Measurements from ENCODE around the gene SDCCAG8. TPM values are rescaled to one million over a fixed set of nuclear protein-coding genes. Genes with fewer than 3 reads are reported as not detected.

The SDCCAG8 gene
- total and polyA plus RNA-seq, 2 experiments from 2014 or later, result 28.0 to 66.7 TPM

DNA sequence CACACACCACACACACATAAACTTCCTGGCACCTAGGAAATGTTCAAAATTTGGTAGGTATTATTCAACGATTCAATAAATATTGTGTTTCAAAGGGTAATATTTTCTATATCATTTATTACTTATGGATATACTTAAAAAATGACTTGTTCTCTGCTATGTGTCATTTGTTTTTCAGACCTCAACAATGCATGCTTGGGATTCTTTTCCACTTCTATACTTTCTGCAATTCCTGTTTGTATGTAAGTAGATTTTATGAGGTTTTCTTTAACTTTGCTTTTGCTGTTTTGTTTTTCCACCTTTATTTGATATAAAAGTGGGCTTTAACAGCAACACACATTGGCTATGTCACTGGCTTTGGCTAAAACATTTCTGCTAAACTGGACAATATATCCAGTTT, 4.3 kb upstream of the SDCCAG8 start (continued):
- TF ChIP-seq POLR2AphosphoS5 (IDR thresholded peaks at IDR 0.05; ENCODE audit: low read depth) (no peak), EZH2 (IDR thresholded peaks at IDR 0.05; ENCODE audit: low read depth, unreplicated experiment) (no peak), ZNF331 (CRISPR knock-in tag; IDR thresholded peaks at IDR 0.05; ENCODE audit: low read depth) (no peak), CREB1 (CRISPR knock-in tag; IDR thresholded peaks at IDR 0.05; ENCODE audit: low read depth) (no peak), EZH2phosphoT487 (IDR thresholded peaks at IDR 0.05; ENCODE audit: unreplicated experiment) (no peak), JUNB (IDR thresholded peaks at IDR 0.05; ENCODE audit: unreplicated experiment) (no peak)
- TF ChIP-seq, protein P1, sequence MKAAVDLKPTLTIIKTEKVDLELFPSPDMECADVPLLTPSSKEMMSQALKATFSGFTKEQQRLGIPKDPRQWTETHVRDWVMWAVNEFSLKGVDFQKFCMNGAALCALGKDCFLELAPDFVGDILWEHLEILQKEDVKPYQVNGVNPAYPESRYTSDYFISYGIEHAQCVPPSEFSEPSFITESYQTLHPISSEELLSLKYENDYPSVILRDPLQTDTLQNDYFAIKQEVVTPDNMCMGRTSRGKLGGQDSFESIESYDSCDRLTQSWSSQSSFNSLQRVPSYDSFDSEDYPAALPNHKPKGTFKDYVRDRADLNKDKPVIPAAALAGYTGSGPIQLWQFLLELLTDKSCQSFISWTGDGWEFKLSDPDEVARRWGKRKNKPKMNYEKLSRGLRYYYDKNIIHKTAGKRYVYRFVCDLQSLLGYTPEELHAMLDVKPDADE (IDR thresholded peaks at IDR 0.05), result no peak

DNA sequence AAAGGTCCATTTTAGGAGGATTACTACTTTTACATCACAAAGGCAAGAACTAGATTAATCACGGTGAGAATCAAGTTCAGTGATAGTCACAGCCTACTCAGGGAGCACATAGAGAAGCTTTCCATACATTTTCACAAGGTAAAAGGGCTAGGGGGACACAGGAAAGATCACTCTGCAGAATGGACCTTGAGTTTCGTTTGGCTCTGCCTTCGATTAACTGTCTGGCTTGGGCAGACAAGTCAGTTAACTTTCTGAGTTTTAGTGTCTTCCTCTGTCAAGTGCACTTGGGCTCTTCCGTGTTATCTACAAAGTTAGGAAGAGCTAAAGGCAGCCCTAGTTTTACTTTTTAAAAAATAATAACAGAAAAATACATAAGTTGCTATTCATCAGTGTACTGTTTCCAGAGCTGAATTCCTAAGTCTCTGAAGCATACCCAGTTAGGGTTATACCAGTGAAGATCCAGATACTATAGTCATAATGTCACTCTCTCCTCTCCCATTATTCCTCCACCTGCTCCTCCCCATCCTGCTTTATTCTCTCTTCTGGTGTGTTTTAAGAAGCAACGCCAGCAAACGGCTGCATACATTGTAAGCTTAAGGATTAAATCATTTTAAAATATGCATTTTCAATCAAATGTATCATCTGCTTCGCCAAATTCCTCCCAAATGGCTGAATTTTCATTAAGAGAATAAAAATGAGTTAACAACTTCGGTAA, 2.5 kb upstream of the SDCCAG8 start:
- peak overlapping the region; percentile 92 for H3K4me3 Mint-ChIP-seq
- peak overlapping the region; percentile 85; the same call in 1 of the 2 replicates for H3K27ac ChIP-seq (ENCODE audit: low read depth)
- peak overlapping the region; percentile 72 for H3K27ac Mint-ChIP-seq
- no peak for ATAC-seq
- no peaks in the 10 kb centered on the region; the same call in 2 of the 3 replicates for H3K36me3 Mint-ChIP-seq (ENCODE audit: low read depth)
- no peaks in the 10 kb centered on the region for H3K9me3 Mint-ChIP-seq
- peaks cover 40% of the 10 kb centered on the region for H3K4me1 Mint-ChIP-seq
- no peaks in the 10 kb centered on the region for H3K36me3 ChIP-seq (ENCODE audit: insufficient read depth)
- H4K20me1 ChIP-seq (replicated peaks; ENCODE audit: insufficient read depth), result peaks cover 22% of the 10 kb centered on the region
- H3K4me3 ChIP-seq, result peak overlapping the region; percentile 51
- H3K4me1 ChIP-seq (ENCODE audit: insufficient read depth), result peaks cover 42% of the 10 kb centered on the region
- peak overlapping the region; percentile 85 for H3K4me2 ChIP-seq
- no peaks in the 10 kb centered on the region for H3K9me2 ChIP-seq (ENCODE audit: insufficient read depth)
- H3K27me3 ChIP-seq (ENCODE audit: insufficient read depth), result no peaks in the 10 kb centered on the region
- peaks cover 5% of the 10 kb centered on the region for H3K27me3 Mint-ChIP-seq (ENCODE audit: insufficient read depth, low read depth, poor library complexity)
- no peaks in the 10 kb centered on the region for H3F3A ChIP-seq (replicated peaks; ENCODE audit: low read depth)
- no peak for DNase-seq (ENCODE audit: low spot score)
- H2AFZ ChIP-seq, result no peak overlapping the region
- H3K79me2 ChIP-seq (replicated peaks; ENCODE audit: insufficient read depth), result peaks cover 73% of the 10 kb centered on the region
- TF ChIP-seq ZNF331 (CRISPR knock-in tag; IDR thresholded peaks at IDR 0.05; ENCODE audit: low read depth) (no peak), JUNB (IDR thresholded peaks at IDR 0.05; ENCODE audit: unreplicated experiment) (no peak), EZH2phosphoT487 (IDR thresholded peaks at IDR 0.05; ENCODE audit: unreplicated experiment) (no peak), ZNF114 (CRISPR knock-in tag; IDR thresholded peaks at IDR 0.05) (no peak), EZH2 (IDR thresholded peaks at IDR 0.05; ENCODE audit: low read depth, unreplicated experiment) (no peak)
- TF ChIP-seq, protein P2, sequence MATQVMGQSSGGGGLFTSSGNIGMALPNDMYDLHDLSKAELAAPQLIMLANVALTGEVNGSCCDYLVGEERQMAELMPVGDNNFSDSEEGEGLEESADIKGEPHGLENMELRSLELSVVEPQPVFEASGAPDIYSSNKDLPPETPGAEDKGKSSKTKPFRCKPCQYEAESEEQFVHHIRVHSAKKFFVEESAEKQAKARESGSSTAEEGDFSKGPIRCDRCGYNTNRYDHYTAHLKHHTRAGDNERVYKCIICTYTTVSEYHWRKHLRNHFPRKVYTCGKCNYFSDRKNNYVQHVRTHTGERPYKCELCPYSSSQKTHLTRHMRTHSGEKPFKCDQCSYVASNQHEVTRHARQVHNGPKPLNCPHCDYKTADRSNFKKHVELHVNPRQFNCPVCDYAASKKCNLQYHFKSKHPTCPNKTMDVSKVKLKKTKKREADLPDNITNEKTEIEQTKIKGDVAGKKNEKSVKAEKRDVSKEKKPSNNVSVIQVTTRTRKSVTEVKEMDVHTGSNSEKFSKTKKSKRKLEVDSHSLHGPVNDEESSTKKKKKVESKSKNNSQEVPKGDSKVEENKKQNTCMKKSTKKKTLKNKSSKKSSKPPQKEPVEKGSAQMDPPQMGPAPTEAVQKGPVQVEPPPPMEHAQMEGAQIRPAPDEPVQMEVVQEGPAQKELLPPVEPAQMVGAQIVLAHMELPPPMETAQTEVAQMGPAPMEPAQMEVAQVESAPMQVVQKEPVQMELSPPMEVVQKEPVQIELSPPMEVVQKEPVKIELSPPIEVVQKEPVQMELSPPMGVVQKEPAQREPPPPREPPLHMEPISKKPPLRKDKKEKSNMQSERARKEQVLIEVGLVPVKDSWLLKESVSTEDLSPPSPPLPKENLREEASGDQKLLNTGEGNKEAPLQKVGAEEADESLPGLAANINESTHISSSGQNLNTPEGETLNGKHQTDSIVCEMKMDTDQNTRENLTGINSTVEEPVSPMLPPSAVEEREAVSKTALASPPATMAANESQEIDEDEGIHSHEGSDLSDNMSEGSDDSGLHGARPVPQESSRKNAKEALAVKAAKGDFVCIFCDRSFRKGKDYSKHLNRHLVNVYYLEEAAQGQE (IDR thresholded peaks at IDR 0.05; ENCODE audit: unreplicated experiment), result no peak
- TF ChIP-seq, protein P3, sequence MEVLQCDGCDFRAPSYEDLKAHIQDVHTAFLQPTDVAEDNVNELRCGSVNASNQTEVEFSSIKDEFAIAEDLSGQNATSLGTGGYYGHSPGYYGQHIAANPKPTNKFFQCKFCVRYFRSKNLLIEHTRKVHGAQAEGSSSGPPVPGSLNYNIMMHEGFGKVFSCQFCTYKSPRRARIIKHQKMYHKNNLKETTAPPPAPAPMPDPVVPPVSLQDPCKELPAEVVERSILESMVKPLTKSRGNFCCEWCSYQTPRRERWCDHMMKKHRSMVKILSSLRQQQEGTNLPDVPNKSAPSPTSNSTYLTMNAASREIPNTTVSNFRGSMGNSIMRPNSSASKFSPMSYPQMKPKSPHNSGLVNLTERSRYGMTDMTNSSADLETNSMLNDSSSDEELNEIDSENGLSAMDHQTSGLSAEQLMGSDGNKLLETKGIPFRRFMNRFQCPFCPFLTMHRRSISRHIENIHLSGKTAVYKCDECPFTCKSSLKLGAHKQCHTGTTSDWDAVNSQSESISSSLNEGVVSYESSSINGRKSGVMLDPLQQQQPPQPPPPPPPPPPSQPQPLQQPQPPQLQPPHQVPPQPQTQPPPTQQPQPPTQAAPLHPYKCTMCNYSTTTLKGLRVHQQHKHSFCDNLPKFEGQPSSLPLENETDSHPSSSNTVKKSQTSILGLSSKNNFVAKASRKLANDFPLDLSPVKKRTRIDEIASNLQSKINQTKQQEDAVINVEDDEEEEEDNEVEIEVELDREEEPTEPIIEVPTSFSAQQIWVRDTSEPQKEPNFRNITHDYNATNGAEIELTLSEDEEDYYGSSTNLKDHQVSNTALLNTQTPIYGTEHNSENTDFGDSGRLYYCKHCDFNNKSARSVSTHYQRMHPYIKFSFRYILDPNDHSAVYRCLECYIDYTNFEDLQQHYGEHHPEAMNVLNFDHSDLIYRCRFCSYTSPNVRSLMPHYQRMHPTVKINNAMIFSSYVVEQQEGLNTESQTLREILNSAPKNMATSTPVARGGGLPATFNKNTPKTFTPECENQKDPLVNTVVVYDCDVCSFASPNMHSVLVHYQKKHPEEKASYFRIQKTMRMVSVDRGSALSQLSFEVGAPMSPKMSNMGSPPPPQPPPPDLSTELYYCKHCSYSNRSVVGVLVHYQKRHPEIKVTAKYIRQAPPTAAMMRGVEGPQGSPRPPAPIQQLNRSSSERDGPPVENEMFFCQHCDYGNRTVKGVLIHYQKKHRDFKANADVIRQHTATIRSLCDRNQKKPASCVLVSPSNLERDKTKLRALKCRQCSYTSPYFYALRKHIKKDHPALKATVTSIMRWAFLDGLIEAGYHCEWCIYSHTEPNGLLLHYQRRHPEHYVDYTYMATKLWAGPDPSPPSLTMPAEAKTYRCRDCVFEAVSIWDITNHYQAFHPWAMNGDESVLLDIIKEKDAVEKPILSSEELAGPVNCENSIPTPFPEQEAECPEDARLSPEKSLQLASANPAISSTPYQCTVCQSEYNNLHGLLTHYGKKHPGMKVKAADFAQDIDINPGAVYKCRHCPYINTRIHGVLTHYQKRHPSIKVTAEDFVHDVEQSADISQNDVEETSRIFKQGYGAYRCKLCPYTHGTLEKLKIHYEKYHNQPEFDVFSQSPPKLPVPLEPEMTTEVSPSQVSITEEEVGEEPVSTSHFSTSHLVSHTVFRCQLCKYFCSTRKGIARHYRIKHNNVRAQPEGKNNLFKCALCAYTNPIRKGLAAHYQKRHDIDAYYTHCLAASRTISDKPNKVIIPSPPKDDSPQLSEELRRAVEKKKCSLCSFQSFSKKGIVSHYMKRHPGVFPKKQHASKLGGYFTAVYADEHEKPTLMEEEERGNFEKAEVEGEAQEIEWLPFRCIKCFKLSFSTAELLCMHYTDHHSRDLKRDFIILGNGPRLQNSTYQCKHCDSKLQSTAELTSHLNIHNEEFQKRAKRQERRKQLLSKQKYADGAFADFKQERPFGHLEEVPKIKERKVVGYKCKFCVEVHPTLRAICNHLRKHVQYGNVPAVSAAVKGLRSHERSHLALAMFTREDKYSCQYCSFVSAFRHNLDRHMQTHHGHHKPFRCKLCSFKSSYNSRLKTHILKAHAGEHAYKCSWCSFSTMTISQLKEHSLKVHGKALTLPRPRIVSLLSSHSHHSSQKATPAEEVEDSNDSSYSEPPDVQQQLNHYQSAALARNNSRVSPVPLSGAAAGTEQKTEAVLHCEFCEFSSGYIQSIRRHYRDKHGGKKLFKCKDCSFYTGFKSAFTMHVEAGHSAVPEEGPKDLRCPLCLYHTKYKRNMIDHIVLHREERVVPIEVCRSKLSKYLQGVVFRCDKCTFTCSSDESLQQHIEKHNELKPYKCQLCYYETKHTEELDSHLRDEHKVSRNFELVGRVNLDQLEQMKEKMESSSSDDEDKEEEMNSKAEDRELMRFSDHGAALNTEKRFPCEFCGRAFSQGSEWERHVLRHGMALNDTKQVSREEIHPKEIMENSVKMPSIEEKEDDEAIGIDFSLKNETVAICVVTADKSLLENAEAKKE (CRISPR knock-in tag; IDR thresholded peaks at IDR 0.05), result no peak
- TF ChIP-seq, protein P1 (IDR thresholded peaks at IDR 0.05), result no peak

Data from GM23338 (cell line).